H1 (cell line): ENCODE data around the gene FAM174A. TPM values are rescaled to one million over a fixed set of nuclear protein-coding genes. Genes with fewer than 3 reads are reported as not detected.

Source experiments
- HDAC6 ChIP-seq: IDR thresholded peaks from one replicate; pipeline ENCODE4 v1.7.1; 2012; ENCODE audit warnings: low read depth, mild to moderate bottlenecking, inconsistent platforms, low read length, moderate library complexity
- polyA plus RNA-seq, 7 experiments: library from polyadenylated mRNA; depleted of rRNA in 3 of 7; stranded (reverse) in 5 of 7; unstranded in 2 of 7; fragments of >200 nt in 5 of 7; fragments of 200-250 nt in 2 of 7; gene quantifications; 1 replicate in 5 of 7; 2 replicates in 1 of 7; 4 replicates in 1 of 7; pipeline versions ENCODE4 v1.2.1 to v1.2.3, GENCODE V29; 2011 to 2013; ENCODE audit warnings: missing spikeins in 2 of 7, mixed read lengths in 2 of 7
- total RNA-seq: library from RNA; stranded (reverse); fragmentation: NEBNext Ultra II Directional; extraction: Animal tissue kit (Norgen Biotek cat#: 25700); gene quantifications from 2 replicates; pipeline ENCODE4 v1.2.1, GENCODE V29; 2021

FAM174A gene
- total and polyA plus RNA-seq, 2 of the 8 experiments (the other 6 are each of a cell fraction or from before 2014, with no cell fraction given), result 3.9 to 5.3 TPM

DNA sequence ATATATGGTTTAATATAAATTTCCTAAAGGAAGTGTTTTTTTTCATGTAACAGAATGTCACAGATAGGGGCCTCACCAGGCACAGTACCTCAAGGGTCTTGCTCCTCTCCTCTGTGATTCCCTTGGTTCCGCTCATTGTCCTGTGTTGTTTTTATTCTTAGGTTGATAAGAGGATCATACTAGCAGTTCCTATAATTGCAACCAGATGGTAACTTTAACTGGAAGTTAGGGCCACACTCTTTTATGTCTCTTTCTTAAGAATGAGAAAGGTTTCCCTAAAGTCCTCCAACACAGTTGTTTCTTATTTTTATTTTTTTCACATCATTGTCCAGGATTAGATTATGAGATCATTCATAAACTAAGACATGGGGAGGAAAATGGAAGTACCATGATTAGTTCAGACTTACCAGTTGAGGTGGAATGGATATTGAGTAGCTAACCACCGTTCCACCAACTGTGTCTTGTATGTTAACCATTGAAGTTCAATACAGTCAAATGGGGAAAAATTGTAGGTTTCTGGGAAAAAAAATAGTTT, 41.1 kb downstream of the FAM174A start (continued):
- TF ChIP-seq HDAC6, result no peak
